GM12801 (cell line): ENCODE data around the gene ETS1.

Source experiments
- CTCF ChIP-seq: IDR thresholded peaks from one replicate; pipeline ENCODE4 v1.5.1; 2011; ENCODE audit warnings: control low read depth; ENCODE audit not compliant: insufficient read length; ENCODE audit errors: extremely low read depth

The ETS1 gene

GRCh38 chr11:128482092-128482491 lies 105.3 kb downstream of the ETS1 start:
- TF ChIP-seq CTCF, result no peak

DNA sequence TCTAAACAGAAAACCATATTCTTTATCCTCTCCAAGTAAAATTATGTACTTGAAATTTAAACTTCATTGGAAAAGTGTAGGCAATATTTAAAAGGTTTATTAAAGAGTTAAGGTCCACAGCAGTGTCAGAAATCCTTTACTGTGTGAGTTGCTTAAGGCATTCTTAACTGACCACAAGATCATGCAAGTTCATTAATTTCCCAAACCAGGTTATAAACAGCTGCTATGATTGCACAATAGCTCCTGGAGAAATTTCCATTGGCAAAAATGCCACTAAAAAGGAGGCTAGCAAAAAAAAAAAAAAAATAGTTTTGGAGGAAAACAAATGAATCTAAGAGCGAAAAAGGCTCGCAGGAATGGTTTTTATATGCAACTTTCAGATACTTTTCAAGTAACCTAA lies 106.2 kb downstream of the ETS1 start:
- no peak for TF ChIP-seq CTCF

DNA sequence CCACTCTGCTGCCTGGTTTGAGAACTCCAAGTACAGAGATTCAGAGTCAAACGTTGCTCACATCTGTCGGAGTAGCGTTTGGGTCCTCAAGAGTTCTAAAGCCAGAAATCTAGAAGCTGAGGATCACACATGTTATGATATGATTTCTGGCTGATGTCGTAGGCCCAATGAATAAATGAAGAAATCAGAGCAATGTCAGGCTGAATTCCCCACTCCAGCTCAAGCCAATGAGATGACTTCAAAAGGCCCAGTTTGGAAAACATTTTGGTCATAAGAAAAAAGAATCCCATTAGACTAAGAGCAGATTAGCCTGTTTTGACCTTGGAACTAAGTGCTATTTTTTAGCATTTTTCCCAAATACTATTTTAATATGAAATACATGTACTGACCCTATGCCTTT lies 106.7 kb downstream of the ETS1 start:
- TF ChIP-seq CTCF, result no peak

GRCh38 chr11:128480066-128480465 lies 107.3 kb downstream of the ETS1 start:
- no peak for TF ChIP-seq CTCF

DNA sequence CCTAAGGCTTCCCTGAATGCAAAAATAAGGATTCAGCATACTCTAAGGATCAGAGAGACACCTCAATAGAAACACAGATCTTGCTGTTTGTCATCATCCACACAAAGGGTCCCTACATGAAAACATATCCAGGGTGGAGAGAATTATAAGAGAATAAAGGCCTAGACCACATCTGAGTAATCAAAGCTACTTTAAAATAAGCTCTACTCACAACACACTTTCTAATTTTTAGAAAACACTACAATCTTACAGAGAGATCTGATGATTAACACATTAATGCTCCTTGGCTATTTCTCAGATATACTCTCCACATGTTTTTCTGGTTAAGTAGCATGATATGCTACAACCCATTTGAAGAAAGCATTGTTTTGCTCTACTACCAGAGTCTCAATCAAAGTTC lies 108.2 kb downstream of the ETS1 start:
- no peak for TF ChIP-seq CTCF

DNA sequence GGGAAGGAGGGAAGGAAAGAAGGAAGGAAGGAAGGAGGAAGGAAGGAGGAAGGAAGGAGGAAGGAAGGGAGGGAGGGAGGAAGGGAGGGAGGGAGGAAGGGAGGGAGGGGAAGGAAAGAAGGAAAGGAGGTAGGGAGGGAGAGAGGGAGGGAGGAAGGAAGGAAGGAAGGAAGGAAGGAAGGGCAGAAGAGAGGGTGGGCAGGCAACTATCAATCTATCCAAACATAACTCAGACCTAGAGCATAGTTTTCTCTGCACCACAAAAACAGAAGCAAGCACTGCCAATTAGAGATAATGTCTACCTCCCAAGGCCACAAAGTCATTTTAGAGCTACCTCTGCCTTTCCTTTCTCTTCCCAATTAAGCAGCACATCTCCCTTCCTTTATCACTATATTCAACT lies 109.1 kb downstream of the ETS1 start:
- no peak for TF ChIP-seq CTCF

DNA sequence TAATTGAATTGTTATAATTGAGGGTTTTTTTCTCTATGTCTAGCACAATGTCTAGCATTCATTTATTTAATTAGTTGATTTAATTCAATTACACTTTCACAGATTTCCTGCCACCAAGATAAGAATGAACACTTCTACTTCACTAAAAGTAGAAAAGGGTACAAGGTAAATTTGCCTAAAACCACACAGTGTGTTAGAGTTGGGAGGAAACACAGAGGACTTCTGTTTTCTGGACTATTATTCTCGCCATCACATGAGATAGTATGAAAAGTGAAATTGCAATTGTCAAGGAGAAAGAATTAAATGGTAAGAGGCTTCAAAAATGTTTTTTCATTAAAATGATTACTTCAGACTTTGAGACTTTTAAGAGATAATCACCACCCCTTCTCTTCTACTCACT lies 109.5 kb downstream of the ETS1 start:
- no peak for TF ChIP-seq CTCF

DNA sequence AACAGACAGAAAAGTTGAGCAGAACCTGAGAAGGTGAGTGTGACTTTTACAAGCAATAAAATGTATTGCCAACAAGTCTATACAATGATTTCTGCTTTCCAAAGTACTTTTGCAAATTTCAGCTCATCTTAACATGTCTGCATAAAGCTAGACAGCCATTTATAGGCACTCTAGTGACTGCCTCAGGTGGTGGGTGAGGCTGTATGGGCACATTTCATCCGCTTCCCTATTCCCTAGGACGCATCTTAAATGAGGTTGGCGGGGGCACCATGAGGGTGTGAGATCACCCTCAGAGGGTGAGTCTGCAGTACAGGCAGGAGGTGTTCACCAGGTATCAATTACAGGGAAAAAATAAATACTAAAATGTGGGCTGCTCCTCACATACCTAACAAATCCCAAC lies 110.1 kb downstream of the ETS1 start:
- TF ChIP-seq CTCF, result no peak
